Neuronal stem cell (in vitro differentiated cells): ENCODE data around the gene CWC27.

ENCODE experiments used
- DNase-seq: peaks from one replicate; pipeline ENCODE4 v3.0.0-alpha.2; 2013; ENCODE audit warnings: low spot score
- H2AFZ ChIP-seq: one replicate; pipeline ENCODE4 v1.6.1; 2013; ENCODE audit warnings: mild to moderate bottlenecking, low read length, inconsistent platforms
- H2AK5ac ChIP-seq: 2 replicates; pipeline ENCODE4 v1.6.1; 2013; ENCODE audit warnings: low read depth, mild to moderate bottlenecking, inconsistent platforms, low read length, moderate library complexity, mixed read lengths
- H2BK120ac ChIP-seq: 2 replicates; pipeline ENCODE4 v1.6.1; 2013; ENCODE audit warnings: low read depth, mild to moderate bottlenecking, inconsistent platforms, low read length, moderate library complexity, mixed read lengths
- H2BK12ac ChIP-seq: one replicate; pipeline ENCODE4 v1.6.1; 2013; ENCODE audit warnings: low read length, inconsistent platforms
- H2BK15ac ChIP-seq: 2 replicates; pipeline ENCODE4 v1.6.1; 2013; ENCODE audit warnings: mild to moderate bottlenecking, low read length, inconsistent platforms, mixed read lengths
- H2BK5ac ChIP-seq: one replicate; pipeline ENCODE4 v1.6.1; 2013; ENCODE audit warnings: inconsistent platforms, mild to moderate bottlenecking, low read length, moderate library complexity
- H3K14ac ChIP-seq: one replicate; pipeline ENCODE4 v1.6.1; 2013; ENCODE audit warnings: low read length, inconsistent platforms
- H3K18ac ChIP-seq: 2 replicates; pipeline ENCODE4 v1.6.1; 2013; ENCODE audit warnings: low read length, inconsistent platforms
- H3K23ac ChIP-seq: 2 replicates; pipeline ENCODE4 v1.6.1; 2013; ENCODE audit warnings: low read depth, mild to moderate bottlenecking, mixed read lengths, low read length, inconsistent platforms; ENCODE audit not compliant: poor library complexity
- H3K27ac ChIP-seq: replicated peaks from 3 replicates; pipeline ENCODE4 v1.5.1; 2013; ENCODE audit warnings: low read length, inconsistent platforms
- H3K27me3 ChIP-seq, 3 experiments: 2 replicates each; pipeline ENCODE4 v1.6.1; 2013; ENCODE audit warnings: low read length in 3 of 3, mild to moderate bottlenecking in 2 of 3, inconsistent platforms in 1 of 3, low read depth in 1 of 3, mixed read lengths in 1 of 3, moderate library complexity in 1 of 3; ENCODE audit not compliant: control insufficient read depth in 3 of 3, insufficient read depth in 3 of 3
- H3K36me3 ChIP-seq, 2 donors: replicated peaks in 1 of 2; 2 replicates each; pipeline ENCODE4 v1.6.1; 2013; ENCODE audit warnings: low read length in 2 of 2; ENCODE audit not compliant: control insufficient read depth in 2 of 2, insufficient read depth in 2 of 2
- H3K4ac ChIP-seq: 2 replicates; pipeline ENCODE4 v1.6.1; 2013; ENCODE audit warnings: inconsistent platforms, mild to moderate bottlenecking, low read length, moderate library complexity
- H3K4me1 ChIP-seq, 2 donors: 1 replicate in 1 of 2; 2 replicates in 1 of 2; pipeline ENCODE4 v1.6.1; 2013; ENCODE audit warnings: low read length in 2 of 2, low read depth in 1 of 2; ENCODE audit not compliant: control insufficient read depth in 2 of 2, insufficient read depth in 1 of 2
- H3K4me2 ChIP-seq: one replicate; pipeline ENCODE4 v1.6.1; 2013; ENCODE audit warnings: mild to moderate bottlenecking, low read length, inconsistent platforms; ENCODE audit not compliant: insufficient read depth, poor library complexity, severe bottlenecking
- H3K4me3 ChIP-seq, 2 donors: 2 replicates each; pipeline ENCODE4 v1.5.1; 2013; ENCODE audit warnings: low read length in 2 of 2, mild to moderate bottlenecking in 2 of 2, inconsistent platforms in 1 of 2, moderate library complexity in 1 of 2
- H3K79me1 ChIP-seq: one replicate; pipeline ENCODE4 v1.6.1; 2013; ENCODE audit warnings: low read depth, mild to moderate bottlenecking, inconsistent platforms, low read length, moderate library complexity
- H3K9ac ChIP-seq: one replicate; pipeline ENCODE4 v1.6.1; 2013; ENCODE audit warnings: mild to moderate bottlenecking, low read depth, low read length, inconsistent platforms; ENCODE audit not compliant: poor library complexity
- H3K9me3 ChIP-seq, 2 donors: replicated peaks in 1 of 2; 2 replicates each; pipeline versions ENCODE3 to v1.6.1; 2013; ENCODE audit warnings: low read length in 2 of 2, mild to moderate bottlenecking in 2 of 2, inconsistent platforms in 1 of 2, low read depth in 1 of 2, mixed read lengths in 1 of 2, moderate library complexity in 1 of 2; ENCODE audit not compliant: control insufficient read depth in 2 of 2, insufficient read depth in 1 of 2
- H4K8ac ChIP-seq: one replicate; pipeline ENCODE4 v1.6.1; 2013; ENCODE audit warnings: low read depth, mild to moderate bottlenecking, inconsistent platforms, low read length, moderate library complexity
- H4K91ac ChIP-seq: one replicate; pipeline ENCODE4 v1.6.1; 2013; ENCODE audit warnings: low read length, low read depth, mild to moderate bottlenecking, inconsistent platforms; ENCODE audit not compliant: poor library complexity
- WGBS, 2 donors: extraction: QIAGEN DNeasy Blood & Tissue Kit; methylation state at CpG; one replicate each; pipeline ENCODE4 v1.1.7; 2013; ENCODE audit warnings: missing lambda C conversion rate in 2 of 2, mixed read lengths in 1 of 2; ENCODE audit not compliant: insufficient read length in 2 of 2, insufficient replicate concordance in 1 of 2; ENCODE audit errors: extremely low coverage in 2 of 2; 5-methylcytosine and 5-hydroxymethylcytosine counted together

Gene CWC27

DNA sequence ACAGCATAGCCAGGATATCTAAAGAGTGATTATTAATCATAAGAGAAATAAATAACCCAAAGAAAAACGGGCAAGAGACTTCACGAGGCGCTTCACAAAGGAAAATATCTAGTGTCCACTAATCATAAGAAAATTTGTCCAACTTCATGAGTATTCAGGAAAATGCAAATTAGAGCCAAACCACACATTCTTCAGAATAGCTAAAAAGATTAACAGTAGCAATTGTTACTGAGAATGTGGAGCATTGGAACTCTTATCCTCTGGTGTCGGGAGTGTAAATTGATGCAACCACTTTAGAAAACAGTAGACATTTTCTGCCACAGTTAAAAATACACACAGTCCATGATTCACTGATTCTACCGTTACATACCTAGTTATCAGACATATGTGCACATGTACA is 145.7 kb downstream of the CWC27 start:
- Histone ChIP-seq H3K23ac (no peak overlapping the region), H3K4me2 (no peak overlapping the region), H2BK120ac (no peak overlapping the region), H4K8ac (no peak overlapping the region), H3K9me3 (peaks cover 6 to 9% of the 10 kb centered on the region in 2 donors), H3K27me3 (no peaks in the 10 kb centered on the region), H4K91ac (no peak overlapping the region), H2AK5ac (no peak overlapping the region), H3K18ac (no peak overlapping the region), H3K4ac (no peak overlapping the region), H2BK15ac (no peak overlapping the region), H3K79me1 (peaks cover 1% of the 10 kb centered on the region), H2BK12ac (no peak overlapping the region), H2AFZ (no peak overlapping the region), H3K4me1 (no peaks in the 10 kb centered on the region), H3K9ac (no peak overlapping the region), H3K14ac (no peak overlapping the region), H3K27ac (no peak overlapping the region), H3K36me3 (peaks cover 0 to 2% of the 10 kb centered on the region in 2 donors), H3K4me3 (no peak overlapping the region), H2BK5ac (no peak overlapping the region)
- no CpG with 5 or more reads among the region's 5 CpGs for WGBS, 2 donors
- no peak for DNase-seq

DNA sequence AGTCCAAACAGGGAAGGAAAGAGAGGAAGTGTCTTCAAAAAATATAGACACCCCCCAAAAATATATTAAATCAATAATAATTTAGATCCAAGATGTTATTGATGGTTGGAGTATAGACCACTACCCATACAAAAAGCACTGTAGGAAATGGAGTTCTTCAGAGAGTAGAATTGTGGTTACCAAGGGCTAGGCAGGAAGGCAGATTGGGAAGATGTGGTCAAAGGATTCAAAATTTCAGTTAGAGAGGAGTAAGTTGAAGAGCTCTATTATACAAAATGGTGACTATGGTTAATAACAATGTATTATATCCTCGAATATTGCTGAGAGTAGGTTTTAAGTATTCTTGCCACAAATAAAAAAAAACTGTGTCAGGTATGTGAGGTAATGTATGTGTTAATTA is 149.4 kb downstream of the CWC27 start:
- Histone ChIP-seq H3K4ac (no peak overlapping the region), H2AFZ (no peak overlapping the region), H3K9me3 (peaks cover 2 to 6% of the 10 kb centered on the region in 2 donors), H3K79me1 (peaks cover 1% of the 10 kb centered on the region), H4K8ac (no peak overlapping the region), H3K23ac (no peak overlapping the region), H3K4me1 (peaks cover 0 to under 1% of the 10 kb centered on the region in 2 donors), H2BK5ac (no peak overlapping the region), H3K27ac (no peak overlapping the region), H3K36me3 (peaks cover 0 to 2% of the 10 kb centered on the region in 2 donors), H2BK120ac (no peak overlapping the region), H2AK5ac (no peak overlapping the region), H3K27me3 (no peaks in the 10 kb centered on the region), H3K14ac (no peak overlapping the region), H2BK15ac (no peak overlapping the region), H4K91ac (no peak overlapping the region), H3K4me2 (no peak overlapping the region), H3K4me3 (no peak overlapping the region), H3K18ac (no peak overlapping the region), H2BK12ac (no peak overlapping the region), H3K9ac (no peak overlapping the region)
- no peak for DNase-seq
- WGBS, 2 donors = no CpG with 5 or more reads among the region's 1 CpG

DNA sequence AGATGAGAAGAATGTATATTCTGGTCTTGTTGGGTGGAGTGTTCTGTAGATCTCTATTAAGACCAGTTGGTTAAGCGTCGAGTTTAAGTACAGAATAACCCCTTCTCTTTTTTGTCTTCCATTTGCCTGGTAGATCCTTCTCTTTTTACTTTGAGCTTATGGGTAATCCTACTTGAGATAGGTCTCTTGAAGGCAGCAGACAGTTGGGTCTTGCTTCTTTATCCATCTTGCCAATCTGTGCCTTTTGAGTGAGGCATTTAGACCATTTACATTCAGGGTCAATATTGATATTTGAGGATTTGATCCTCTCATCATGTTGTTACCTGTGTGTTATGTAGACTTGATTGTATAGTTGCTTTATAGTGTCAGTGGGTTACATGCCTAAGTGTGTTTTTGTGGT is 152.7 kb downstream of the CWC27 start:
- H3K4me2 ChIP-seq = no peak overlapping the region
- H3K27me3 ChIP-seq = no peaks in the 10 kb centered on the region
- H3K79me1 ChIP-seq = peaks cover 1% of the 10 kb centered on the region
- no peak overlapping the region for H3K9ac ChIP-seq
- no peak overlapping the region for H3K18ac ChIP-seq
- no peak overlapping the region for H3K23ac ChIP-seq
- H3K27ac ChIP-seq = no peak overlapping the region
- no peak overlapping the region for H2BK15ac ChIP-seq
- H2BK5ac ChIP-seq = no peak overlapping the region
- peaks cover 0 to 2% of the 10 kb centered on the region in 2 donors for H3K4me1 ChIP-seq
- H4K91ac ChIP-seq = no peak overlapping the region
- WGBS, 2 donors = no CpG with 5 or more reads among the region's 2 CpGs
- no peak overlapping the region for H2BK12ac ChIP-seq
- H2AK5ac ChIP-seq = no peak overlapping the region
- peaks cover 0 to 2% of the 10 kb centered on the region in 2 donors for H3K36me3 ChIP-seq
- no peak overlapping the region for H3K4me3 ChIP-seq
- H3K9me3 ChIP-seq = peaks cover 2 to 6% of the 10 kb centered on the region in 2 donors
- H2BK120ac ChIP-seq = no peak overlapping the region
- H4K8ac ChIP-seq = no peak overlapping the region
- H2AFZ ChIP-seq = no peak overlapping the region
- H3K4ac ChIP-seq = no peak overlapping the region
- H3K14ac ChIP-seq = no peak overlapping the region
- DNase-seq = no peak

DNA sequence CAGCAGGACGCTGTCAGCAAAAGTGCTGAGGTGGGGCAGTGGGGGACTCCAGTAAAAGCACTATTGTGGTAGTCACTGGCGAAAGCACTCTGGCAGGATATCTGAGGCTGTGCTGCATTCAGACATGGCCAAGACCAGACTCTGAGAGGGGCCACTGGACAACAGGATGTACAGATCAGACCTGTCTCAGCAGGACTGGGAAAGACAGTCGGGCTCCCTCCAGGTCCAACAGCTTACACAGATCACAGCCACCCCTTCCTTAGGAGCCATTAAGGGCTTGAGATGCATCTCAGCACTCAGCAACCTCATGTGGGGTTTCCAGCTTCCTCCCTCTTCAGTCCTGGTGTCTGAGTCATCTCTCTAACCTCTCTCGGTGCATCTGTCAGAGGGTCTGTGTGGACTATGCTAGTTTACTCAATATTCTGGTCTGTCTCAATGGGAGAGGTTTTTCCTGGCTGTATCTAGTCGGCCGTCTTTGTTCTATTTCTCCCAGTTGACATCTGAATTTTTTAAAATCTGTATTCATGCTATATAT is 154.5 kb downstream of the CWC27 start:
- WGBS, 2 donors = no CpG with 5 or more reads among the region's 6 CpGs
- H3K27ac ChIP-seq = no peak overlapping the region
- no peak overlapping the region for H2BK15ac ChIP-seq

More for the DNA sequence above, 154.5 kb downstream of the CWC27 start:
- peaks cover 0 to 2% of the 10 kb centered on the region in 2 donors for H3K36me3 ChIP-seq
- peaks cover 2 to 6% of the 10 kb centered on the region in 2 donors for H3K9me3 ChIP-seq
- peaks cover 1% of the 10 kb centered on the region for H3K79me1 ChIP-seq
- H2BK120ac ChIP-seq = no peak overlapping the region
- H2AK5ac ChIP-seq = no peak overlapping the region
- no peaks in the 10 kb centered on the region for H3K27me3 ChIP-seq
- no peak overlapping the region for H3K4me3 ChIP-seq
- H4K91ac ChIP-seq = no peak overlapping the region
- H2BK5ac ChIP-seq = no peak overlapping the region
- no peak overlapping the region for H3K4me2 ChIP-seq
- peaks cover 0 to 2% of the 10 kb centered on the region in 2 donors for H3K4me1 ChIP-seq
- no peak overlapping the region for H3K4ac ChIP-seq
- no peak overlapping the region for H4K8ac ChIP-seq
- no peak overlapping the region for H3K18ac ChIP-seq
- H3K9ac ChIP-seq = no peak overlapping the region
- H2BK12ac ChIP-seq = no peak overlapping the region
- H3K14ac ChIP-seq = no peak overlapping the region
- no peak overlapping the region for H3K23ac ChIP-seq
- no peak overlapping the region for H2AFZ ChIP-seq
- DNase-seq = no peak
